Measurements from ENCODE around the gene GHITM. TPM values are rescaled to one million over a fixed set of nuclear protein-coding genes. Genes with fewer than 3 reads are reported as not detected.
"Not testable (repeated sequence)": the region's sequence is repeated elsewhere in the genome, so short reads cannot be mapped to it uniquely, and the experiment has no call there.

GHITM gene
- total RNA-seq, 1 experiment from 2014 or later, result 173 TPM

GRCh38 chr10:84147347-84147746, 8.0 kb downstream of the GHITM start:
- no peak for DNase-seq (ENCODE audit: low read depth)

- peak; percentile 31 for DNase-seq (ENCODE audit: low read depth)
Measured at GRCh38 chr10:84148006-84148597, 8.8 kb downstream of the GHITM start.

GRCh38 chr10:84149854-84150253, 10.5 kb downstream of the GHITM start:
- no peak for DNase-seq (ENCODE audit: low read depth)

DNA sequence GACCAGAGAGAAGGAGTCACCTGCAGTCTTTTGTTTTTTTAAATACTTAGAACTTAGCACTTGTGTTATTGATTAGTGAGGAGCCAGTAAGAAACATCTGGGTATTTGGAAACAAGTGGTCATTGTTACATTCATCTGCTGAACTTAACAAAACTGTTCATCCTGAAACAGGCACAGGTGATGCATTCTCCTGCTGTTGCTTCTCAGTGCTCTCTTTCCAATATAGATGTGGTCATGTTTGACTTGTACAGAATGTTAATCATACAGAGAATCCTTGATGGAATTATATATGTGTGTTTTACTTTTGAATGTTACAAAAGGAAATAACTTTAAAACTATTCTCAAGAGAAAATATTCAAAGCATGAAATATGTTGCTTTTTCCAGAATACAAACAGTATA, 13.5 kb downstream of the GHITM start:
- DNase-seq (ENCODE audit: low read depth), result no peak

GRCh38 chr10:84155521-84155920, 16.2 kb downstream of the GHITM start:
- no peak for DNase-seq (ENCODE audit: low read depth)

GRCh38 chr10:84156009-84156408, 16.7 kb downstream of the GHITM start:
- DNase-seq (ENCODE audit: low read depth), result no peak

GRCh38 chr10:84156768-84157167, 17.5 kb downstream of the GHITM start:
- no peak for DNase-seq (ENCODE audit: low read depth)

DNA sequence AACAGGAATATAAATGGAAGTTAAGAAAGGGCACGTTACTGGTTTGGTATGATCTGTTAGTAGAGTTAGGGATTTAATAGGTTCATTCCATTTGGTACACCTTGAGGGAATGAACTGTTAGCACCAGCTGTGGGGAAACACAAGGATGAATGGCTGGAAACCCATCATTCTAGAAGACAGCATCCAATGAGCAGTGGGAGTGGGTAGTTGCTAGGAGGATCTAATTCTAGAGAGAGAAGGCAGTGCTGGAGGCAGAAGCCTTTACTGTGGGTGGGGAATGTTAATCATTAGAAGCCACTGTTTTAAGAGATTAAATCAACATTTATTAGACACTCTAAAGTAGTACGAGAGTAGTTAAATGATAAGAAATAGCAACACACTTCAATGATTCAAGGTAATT, 18.8 kb downstream of the GHITM start:
- no peak for DNase-seq (ENCODE audit: low read depth)

DNA sequence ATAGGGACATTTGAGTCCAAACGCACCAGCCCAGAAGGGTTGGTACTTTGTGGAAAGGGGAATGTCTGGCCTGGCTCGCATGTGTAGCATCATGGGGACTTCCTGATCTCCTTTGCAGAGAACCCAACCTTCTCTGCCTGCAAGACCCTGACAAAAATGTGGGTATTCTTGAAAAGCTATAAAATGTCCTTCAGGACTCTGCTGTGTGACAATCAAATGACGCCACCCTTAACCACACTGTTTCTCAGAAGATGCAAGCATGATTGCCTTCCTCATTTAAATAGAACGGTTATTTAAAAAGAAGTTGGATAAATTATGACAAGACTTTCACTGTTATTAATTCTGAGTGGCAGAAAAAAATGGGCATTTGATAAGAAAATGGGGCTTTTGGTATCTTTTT, 19.2 kb downstream of the GHITM start:
- no peak for DNase-seq (ENCODE audit: low read depth)

GRCh38 chr10:84159076-84159685, 19.9 kb downstream of the GHITM start:
- DNase-seq (ENCODE audit: low read depth), result no peak

DNA sequence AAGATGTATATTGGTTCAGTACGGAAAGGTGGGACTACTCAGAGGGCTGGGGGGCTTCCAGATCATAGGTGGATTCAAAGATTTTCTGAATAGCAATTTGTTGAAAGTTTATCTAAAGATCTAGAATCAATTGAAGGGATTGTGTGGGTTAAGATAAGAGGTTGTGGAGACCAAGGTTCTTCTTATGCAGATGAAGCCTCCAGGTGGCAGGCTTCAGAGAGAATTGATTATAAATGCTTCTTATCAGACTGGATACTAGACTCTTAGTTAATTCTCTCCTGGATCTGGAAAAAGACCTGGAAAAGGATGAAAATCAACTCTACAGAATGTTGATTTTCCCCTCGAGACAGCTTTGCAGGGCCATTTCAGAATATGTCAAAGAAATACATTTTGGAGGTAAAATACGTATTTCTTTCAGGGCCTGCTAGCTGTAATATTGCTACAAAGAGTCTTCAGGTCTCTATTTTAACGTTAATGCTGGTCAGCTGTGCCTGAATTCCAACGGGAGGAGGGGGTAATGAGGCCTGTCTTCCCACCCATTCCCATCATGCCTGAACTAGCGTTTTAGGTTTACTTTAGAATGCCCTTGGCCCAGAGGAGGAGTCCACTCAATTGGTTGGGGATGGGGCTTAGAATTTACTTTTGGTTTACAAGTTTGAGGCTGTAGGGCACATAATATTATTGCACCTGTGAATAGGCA, 21.5 kb downstream of the GHITM start:
- no peak for DNase-seq (ENCODE audit: low read depth)

DNA sequence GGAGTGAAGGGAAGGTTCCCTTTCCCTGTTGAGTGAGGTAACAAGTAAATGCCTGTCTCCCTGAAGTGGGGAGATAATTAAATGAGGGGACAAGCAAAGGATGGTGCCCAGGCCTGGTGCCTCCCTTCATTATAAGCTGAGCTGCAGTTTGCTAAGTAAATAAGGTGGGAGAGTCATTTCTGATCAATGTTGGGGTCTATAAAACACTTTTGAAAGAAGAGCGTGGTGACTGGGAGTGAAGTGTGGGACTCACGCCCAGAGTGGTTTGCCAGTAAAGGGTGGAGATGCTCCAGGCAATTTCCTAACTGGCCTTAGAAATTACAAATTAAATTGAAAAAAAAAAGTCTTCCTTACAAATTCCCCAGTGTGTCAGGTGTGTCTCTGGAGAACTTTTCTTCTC, 24.7 kb downstream of the GHITM start:
- DNase-seq (ENCODE audit: low read depth), result no peak

GRCh38 chr10:84164442-84164841, 25.1 kb downstream of the GHITM start:
- no peak for DNase-seq (ENCODE audit: low read depth)

DNA sequence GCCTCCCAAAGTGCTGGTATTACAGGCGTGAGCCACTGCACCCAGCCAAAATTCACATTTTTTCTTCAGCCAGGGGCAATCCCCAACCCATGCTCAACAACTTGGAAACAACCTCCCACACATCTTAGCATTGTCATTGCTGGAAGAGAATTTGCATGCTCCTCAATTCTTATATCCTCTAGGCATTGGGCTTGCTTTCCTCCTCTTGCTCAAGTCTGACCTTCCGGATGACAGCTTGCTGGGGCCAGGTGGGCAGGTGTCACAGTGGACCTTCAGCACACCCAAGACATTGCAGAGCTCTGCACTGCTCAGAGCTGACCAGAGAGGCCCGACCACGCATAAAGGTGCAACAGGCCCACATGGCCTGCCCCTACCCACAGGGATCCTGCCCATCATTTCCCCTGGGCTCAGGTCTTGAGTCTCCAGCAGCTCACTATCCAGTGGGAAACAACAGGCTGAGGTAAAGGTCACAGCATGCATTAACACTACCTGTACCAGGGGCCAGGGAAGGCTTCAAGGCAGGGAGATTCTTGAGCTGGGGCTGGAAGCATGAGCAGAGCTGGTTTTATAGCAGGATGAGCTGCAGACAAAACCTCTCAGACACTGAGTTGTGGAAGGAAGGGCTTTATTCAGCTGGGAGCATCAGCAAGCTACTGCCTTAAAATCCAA, 27.4 kb downstream of the GHITM start:
- DNase-seq (ENCODE audit: low read depth), result no peak

DNA sequence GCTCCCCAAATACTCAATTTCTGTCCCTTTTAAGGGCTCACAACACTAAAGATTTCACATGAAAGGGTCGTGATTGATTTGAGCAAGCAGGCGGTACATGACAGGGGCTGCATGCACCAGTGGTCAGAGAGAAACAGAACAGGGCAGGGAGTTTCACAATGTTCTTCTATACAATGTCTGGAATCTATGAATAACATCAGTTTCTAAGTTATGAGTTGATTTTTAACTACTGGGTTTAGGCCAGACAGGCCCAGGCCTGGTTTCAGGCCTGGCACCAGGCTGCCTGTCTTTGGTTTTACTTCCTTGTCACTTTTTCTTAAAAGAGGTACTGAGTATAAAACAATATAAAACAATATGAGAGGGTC, 28.0 kb downstream of the GHITM start:
- DNase-seq (ENCODE audit: low read depth), result not testable (repeated sequence)

- DNase-seq (ENCODE audit: low read depth), result not testable (repeated sequence)
Measured at GRCh38 chr10:84168382-84168781, 29.1 kb downstream of the GHITM start.

DNA sequence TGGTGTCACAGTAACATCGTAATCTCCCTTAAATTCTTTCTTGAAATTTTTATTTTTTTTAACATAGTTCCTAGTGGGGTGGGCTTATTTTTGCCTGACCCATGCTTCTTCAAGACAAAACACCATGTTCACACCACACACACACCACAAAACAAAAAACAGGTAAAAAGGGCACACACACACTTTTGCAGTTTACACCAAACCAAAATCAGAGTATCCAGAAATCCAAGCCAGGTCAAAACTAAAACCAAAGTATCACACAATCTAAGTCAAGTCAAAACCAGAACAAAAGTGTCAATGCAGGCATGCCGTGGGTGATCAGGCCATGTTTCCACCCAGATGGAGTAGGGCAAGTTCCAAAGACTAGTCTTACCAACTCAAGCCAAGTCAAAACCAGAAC, 31.9 kb downstream of the GHITM start:
- DNase-seq (ENCODE audit: low read depth), result not testable (repeated sequence)

DNA sequence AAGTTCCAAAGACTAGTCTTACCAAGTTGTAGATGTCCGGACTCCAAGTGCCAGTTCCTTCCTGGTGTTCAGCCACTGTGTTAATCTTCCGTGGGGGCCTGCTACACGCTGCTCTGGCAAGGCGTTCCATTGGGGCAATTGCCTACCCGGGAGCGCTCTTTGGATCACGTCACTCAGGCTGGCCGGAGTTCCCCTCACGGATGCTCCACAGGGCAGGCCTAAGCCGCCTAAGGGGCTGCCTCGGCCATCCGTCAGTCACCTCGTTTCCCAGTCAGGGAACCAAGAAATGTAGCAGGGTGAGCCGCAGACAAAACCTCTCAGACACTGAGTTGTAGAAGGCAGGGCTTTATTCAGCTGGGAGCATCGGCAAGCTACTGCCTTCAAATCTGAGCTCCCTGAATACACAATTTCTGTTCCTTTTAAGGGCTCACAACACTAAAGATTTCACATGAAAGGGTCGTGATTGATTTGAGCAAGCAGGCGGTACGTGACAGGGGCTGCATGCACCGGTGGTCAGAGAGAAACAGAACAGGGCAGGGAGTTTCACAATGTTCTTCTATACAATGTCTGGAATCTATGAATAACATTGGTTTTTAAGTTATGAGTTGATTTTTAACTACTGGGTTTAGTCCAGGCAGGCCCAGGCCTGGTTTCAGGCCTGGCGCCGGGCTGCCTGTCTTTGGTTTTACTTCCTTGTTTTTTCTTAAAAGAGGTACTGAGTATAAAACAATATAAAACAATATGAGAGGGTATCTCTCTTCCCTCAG, 32.6 kb downstream of the GHITM start:
- not testable (repeated sequence) for DNase-seq (ENCODE audit: low read depth)

- no peak for DNase-seq (ENCODE audit: low read depth)
Measured at GRCh38 chr10:84172467-84173356, 33.4 kb downstream of the GHITM start.

- DNase-seq (ENCODE audit: low read depth), result no peak
Measured at GRCh38 chr10:84173501-84173929, 34.2 kb downstream of the GHITM start, which contains the start of gene GPR15LG. TSS of gene GPR15LG (plus strand) at chr10:84173801. CDS start at chr10:84173852, 51 bp downstream.

GRCh38 chr10:84175436-84175835, 36.1 kb downstream of the GHITM start:
- no peak for DNase-seq (ENCODE audit: low read depth)
